ENCODE measurements around the gene CDH4.

Gene CDH4

GRCh38 chr20:61332016-61332975 lies 80.2 kb downstream of the CDH4 start:
- FAIRE-seq = no peak

DNA sequence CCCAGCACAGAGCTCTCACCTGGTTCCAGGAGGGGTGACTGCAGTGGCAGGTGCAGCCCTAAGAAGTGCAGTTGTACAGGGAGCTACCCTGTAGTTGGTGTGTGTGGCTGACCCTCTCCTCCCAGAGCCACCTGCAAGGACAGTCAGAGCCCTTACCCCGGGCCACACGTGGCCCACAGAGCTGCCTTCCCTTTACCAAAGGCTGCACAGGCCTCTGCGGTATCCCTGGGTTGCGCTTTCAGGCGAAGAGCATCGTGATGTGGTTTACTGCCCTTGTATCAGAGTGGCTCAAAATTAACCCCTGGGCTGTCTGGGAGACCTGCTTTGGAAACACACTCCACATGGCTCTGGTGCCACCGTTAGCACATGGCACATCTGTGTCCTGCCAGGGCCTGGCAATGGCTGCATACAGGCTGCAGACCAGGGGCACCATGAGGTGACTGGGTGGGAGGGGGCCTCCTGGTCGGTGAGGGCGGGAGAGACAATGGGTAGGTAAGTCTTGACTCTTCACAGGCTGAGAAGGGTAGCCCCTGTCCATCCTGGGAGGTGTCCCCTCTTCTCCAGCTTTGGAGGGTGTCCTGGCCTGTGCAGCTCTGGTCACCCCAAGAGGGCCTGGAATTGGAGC lies 81.5 kb downstream of the CDH4 start:
- no peak for FAIRE-seq

DNA sequence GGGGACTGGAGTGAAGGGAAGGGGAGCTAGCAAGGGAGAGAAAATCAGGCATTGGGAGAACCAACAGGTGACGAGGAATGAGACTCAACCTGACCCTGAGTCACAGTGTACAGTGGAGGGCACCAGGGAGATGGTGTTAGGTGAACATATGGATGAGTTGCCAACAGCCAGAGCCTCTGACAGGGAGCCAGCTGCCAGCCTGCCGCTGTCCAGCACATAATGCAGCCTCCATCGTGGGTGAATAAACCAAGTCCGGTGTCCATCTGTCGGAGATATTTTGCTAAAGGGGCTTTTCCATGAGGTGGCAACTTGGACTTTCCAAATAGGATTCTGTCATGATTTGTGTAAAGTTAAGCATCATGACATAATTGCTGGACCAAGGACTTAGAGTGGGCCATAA lies 88.1 kb downstream of the CDH4 start:
- no peak for FAIRE-seq

DNA sequence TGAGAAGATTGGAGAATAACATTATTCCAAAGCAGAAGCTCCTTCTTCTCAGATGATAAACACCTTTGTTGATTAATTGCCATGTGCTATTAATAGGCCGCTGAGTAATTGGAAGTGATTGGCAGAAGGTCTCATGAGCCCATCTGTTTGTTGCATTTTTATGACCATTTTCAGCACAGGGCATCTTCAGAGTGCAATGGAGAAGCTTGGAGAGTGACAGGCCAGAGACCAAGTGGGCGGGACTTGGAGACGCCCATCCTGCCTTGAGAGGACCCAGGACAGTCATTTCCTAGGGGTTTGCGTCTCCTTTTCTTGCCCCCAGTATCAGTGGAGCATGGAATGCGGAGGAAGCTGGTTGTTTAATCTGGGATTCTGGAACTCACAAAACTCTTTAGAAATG lies 89.5 kb downstream of the CDH4 start:
- FAIRE-seq = no peak

- no peak for FAIRE-seq
Measured at GRCh38 chr20:61343934-61344333, 91.9 kb downstream of the CDH4 start.

DNA sequence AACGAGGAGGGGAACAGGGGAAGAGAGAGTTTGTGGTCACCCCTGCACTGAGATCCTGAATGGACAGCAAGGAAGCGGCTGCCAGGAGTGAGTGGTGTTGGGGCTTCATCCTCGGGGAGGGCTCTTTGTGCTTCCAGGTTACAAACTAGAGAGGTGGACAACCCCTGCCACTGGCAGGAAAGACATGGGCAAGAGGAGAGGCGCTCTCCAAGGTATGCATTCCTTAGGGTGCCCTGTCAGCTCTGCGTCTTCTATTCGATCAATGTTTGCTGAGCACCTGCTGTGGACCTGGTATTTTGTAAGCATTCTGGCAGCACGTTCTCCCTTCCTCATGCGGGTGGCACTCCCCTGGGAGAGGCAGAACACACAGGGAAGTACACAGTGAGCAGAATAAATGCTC lies 93.6 kb downstream of the CDH4 start:
- FAIRE-seq = no peak

DNA sequence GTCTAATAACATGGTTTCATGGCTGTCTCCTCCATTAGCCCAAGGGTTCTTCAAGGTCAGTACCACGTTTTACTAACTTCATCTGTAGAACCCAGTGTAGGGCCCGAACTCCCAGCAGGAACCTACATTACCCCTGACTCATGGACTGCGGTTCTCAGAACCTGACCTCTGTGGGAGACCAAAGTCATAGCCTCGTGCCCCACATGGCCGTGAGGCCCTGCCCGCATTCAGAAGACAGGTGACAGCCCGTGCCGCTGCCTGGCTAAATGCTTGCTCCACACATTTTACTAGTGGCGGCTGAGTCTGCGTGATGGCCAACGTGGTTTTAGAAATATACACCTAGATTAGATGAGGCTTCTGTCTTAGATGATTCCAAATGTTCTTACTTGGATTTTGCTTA lies 94.9 kb downstream of the CDH4 start:
- FAIRE-seq = no peak

GRCh38 chr20:61347443-61347842 lies 95.4 kb downstream of the CDH4 start:
- no peak for FAIRE-seq

DNA sequence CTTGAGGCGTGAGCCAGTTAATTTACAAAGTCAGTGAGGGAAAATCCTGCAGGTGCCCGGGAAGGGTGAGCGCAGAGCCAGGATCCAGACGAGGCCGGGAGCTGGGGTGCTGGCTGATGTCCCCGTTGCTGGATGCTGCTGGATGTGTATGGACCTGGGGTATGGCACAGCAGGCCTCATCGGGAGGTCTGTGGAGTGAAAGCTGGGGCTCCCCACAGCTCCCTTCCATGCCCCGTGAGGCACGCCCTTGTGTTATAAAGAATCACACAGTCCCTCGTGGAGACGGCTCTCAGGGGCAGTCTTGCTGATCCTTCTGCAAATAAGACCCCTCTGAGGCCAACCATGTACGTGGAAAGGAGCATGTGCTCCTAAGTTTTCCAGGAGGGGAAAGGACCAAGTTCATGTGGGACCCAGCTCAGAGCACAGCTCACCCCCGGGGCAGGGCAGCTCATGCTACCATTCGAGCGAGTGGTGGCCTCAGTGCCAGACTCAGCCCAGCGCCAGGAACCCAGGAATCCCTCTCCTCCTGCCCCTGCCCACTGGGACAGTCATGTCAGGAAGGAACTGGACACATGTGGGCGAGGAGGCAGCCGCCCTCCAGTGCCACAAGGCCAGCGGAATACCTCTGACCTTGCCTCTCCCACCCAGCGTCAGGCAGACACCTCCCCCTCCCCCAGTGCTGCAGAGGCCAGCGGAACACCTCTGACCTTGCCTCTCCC lies 97.5 kb downstream of the CDH4 start:
- FAIRE-seq = no peak

DNA sequence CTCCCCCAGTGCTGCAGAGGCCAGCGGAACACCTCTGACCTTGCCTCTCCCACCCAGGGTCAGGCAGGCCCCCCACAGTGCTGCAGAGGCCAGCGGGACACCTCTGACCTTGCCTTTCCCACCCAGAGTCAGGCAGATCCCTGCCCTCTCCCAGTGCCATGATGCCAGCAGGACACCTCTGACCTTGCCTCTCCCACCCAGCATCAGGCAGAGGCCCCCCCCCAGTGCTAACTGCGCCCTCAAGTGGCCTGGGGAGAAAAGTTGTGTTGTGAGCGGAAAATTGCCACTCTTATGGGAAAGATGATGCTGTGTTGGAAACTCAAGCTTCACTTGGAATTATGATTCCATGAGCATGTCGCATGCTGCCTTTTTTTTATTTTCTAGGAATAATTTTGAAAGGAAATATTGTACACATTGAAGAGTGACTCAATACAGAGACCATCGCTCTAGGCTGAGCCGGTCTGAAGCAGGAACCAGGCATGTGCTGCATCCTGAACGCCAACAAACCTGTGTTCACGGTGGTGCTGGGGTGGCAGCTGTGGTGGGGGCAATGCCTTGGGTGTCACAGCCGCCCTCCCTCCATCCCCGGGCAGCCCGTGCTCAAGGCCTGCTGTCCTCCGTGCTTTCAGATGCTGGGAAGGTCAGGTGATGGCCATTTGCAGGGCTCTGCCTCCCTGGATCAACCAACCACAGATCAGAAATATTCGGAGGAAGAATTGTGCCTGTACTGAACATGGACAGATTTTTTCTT lies 98.6 kb downstream of the CDH4 start:
- no peak for FAIRE-seq

DNA sequence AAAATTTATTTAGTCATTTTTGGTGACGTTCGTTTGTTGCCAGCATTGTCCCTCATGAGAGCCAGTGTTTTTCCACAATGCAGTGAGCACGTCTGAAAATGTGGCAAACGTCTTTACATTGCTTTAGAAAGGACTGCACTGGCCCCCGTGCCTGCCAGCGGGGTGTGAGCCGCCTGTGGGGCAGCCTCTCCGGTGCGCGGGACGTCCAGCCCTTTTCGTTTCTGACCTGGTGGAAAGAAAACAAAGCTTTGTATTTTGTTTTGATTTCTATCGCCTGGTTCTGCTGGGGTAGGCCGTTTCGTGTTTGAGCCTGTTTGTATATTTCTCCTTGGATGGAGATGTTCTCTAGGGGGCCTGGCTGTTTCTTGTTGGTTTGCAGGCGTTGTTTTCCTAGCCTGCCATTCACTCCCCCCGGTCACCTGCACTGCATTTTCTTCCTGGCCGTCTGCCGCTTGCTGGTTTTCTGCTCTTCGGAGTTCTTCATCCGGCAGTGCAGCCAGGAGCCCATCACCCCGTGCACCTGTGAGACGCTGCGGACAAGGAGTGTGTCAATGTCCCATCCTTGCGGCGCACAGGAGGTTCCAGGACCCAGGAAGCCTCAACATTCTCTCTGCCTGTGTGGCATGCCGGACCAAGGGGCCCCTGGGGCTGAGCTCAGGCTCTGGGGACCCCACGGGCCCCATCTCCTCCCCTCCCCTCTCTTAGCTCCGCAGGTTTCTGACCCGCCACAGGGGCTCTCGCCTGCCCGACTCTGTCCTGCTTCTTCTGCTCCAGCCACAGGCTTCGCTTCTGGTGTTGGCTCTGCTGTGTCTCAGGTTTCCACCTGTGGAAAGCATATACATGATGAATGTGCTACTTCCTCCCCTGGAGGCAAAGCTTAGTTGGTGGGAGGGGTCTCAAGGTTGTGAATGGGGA lies 100.5 kb downstream of the CDH4 start:
- no peak for FAIRE-seq

- no peak for FAIRE-seq
Measured at GRCh38 chr20:61353261-61354000, 101.4 kb downstream of the CDH4 start.

DNA sequence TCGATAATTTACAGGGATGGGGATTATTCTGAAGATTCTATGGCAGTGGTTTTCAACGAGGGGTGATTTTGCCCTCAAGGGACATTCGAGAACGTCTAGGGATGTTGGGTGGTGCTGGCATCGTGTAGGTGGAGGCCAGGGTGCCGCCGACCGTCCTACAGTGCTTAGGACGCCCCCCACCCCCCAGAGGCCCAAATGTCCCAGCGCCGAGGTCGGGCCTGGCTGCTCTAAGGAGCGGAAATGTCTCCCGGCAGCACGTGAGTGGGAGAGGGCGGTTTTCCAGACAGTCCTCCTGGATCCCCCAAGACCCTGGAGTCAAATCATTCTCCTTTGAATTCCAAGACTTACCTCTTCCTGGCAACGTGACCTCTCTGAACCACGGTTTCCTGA lies 101.9 kb downstream of the CDH4 start:
- FAIRE-seq = no peak

DNA sequence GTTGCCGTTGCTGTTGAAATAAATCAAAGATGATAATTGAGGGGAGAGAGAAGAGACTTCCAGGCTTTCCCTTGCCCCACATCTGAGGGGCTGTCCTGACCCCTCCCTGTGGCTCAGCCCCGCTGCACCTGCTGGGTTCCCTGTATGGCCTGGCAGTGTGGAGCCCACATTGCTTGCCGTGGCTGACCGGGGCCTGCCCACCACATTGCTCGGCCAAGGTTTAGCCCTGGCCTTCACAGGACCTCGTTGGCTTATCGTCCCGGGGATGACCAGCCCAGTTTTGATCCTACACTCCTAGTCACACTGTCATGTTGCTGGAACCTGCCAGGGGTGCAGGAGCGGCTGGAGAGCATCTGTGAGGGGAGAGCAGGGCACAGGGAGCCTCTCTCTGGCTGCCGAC lies 102.4 kb downstream of the CDH4 start:
- no peak for FAIRE-seq

- no peak for FAIRE-seq
Measured at GRCh38 chr20:61354901-61355495, 102.9 kb downstream of the CDH4 start.

- no peak for FAIRE-seq
Measured at GRCh38 chr20:61355585-61355984, 103.5 kb downstream of the CDH4 start.

GRCh38 chr20:61356196-61356595 lies 104.1 kb downstream of the CDH4 start:
- no peak for FAIRE-seq

DNA sequence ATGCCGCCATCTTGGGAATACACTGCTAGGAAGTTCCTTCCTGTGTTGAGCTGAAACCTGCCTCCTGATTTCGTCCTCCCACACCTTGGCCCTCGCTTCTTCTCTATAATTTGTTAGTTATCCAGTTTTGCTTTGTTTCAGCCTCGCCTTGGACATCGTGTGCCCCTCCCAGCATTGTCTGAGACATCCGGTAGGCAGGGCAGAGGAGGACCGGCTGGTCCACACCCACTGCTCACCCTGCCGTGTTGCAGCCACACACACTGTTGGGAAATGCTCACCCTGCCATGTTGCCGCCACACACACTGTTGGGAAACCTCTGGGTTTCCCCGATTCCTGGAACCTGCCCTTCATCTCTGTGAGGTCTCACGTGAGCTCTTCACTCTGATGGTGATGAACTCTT lies 105.1 kb downstream of the CDH4 start:
- no peak for FAIRE-seq

DNA sequence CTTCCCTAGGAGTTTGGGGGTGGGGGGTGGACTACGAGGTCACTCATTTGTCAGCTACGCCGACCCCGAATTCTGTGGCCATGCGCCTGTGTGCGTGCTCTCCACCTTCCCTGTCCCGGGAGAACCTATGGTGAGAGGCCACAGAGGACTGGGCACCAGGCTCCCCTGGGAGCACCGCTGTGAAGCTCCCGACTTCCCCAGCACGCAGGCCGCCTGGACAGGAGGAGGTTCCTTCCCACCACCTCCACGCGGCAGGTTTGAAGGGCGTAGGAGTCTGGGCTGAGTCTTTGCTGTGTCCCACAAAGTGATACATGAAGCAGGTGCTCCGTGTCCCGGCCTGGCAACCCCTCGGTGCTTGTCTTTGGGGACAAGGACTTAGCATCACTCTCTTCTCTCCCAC lies 107.2 kb downstream of the CDH4 start:
- no peak for FAIRE-seq

GRCh38 chr20:61360296-61360695 lies 108.2 kb downstream of the CDH4 start:
- no peak for FAIRE-seq

DNA sequence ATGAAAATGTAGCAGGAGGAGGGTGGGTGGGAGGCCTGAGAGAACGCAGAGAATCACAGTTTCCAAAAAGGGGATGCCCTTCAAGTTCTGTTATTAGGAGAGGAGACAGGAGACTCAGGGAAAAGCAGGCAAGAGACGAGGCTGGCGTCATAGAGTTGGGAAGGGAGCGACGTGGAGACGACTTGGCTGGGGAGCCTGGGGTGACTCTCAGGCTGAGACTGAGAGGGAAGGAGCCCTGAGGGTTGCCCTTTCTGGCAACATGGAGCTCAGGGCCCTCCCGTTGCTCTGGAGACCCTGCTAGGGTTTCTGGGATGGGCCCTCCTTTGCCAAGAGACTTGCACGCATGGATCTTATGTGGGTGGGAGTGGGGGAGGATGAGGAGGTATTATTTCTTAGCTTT lies 108.9 kb downstream of the CDH4 start:
- no peak for FAIRE-seq

All from TTC549 (cell line).